ENCODE results near the gene ZPR1. TPM values are rescaled to one million over a fixed set of nuclear protein-coding genes. Genes with fewer than 3 reads are reported as not detected.

ZPR1 gene
- total and polyA plus RNA-seq, 2 of the 4 experiments (the other 2 are of a cell fraction): 40.8 to 52.0 TPM

GRCh38 chr11:116731097-116731761 lies 56.6 kb downstream of the ZPR1 start:
- DNase-seq: peak; percentile 10
- BruUV-seq (replicated peaks): no TSS peak
- Histone ChIP-seq H2AK5ac (ENCODE audit: low read depth, low read length) (no peak overlapping the region), H3K18ac (ENCODE audit: low read depth, low read length) (no peak overlapping the region), H3K4me3 (ENCODE audit: insufficient read depth, low read depth, low read length) (no peak overlapping the region), H3K9me3 (ENCODE audit: control insufficient read depth, insufficient read depth, low read length) (no peaks in the 10 kb centered on the region), H3K9ac (ENCODE audit: low read depth, low read length) (no peak overlapping the region), H2BK15ac (ENCODE audit: low read depth, low read length) (no peak overlapping the region), H3K27me3 (ENCODE audit: control insufficient read depth, insufficient read depth, low read length) (peaks cover 25% of the 10 kb centered on the region; the same call in 1 of the 2 replicates), H3K14ac (replicated peaks; ENCODE audit: low read depth, low read length) (no peak overlapping the region; the same call in 1 of the 2 replicates), H3K4me2 (ENCODE audit: low read depth, low read length) (no peak overlapping the region), H4K8ac (ENCODE audit: low read depth in 2 of 2, low read length in 2 of 2) (no peak overlapping the region), H3K4me1 (ENCODE audit: control insufficient read depth, insufficient read depth, low read length) (peaks cover 3% of the 10 kb centered on the region; the same call in 1 of the 2 replicates), H3K56ac (ENCODE audit: extremely low read depth, insufficient read depth, low read length) (no peak overlapping the region), H3K79me1 (ENCODE audit: low read depth in 1 of 2, low read length in 2 of 2) (no peaks in the 10 kb centered on the region), H3K27ac (ENCODE audit: insufficient read depth, low read length) (no peak overlapping the region), H3K23ac (ENCODE audit: low read depth, low read length) (no peak overlapping the region), H2BK5ac (ENCODE audit: low read depth, low read length, poor library complexity, severe bottlenecking) (no peak overlapping the region), H3K36me3 (ENCODE audit: control insufficient read depth, insufficient read depth, low read length) (no peaks in the 10 kb centered on the region), H2AK9ac (replicated peaks; ENCODE audit: low read depth, low read length, poor library complexity) (no peak overlapping the region), H3K4ac (ENCODE audit: low read depth, low read length) (no peak overlapping the region), H4K91ac (ENCODE audit: insufficient read depth, low read depth, low read length) (no peak overlapping the region), H4K5ac (ENCODE audit: low read depth, low read length) (no peak overlapping the region), H4K20me1 (ENCODE audit: insufficient read depth, low read length) (no peaks in the 10 kb centered on the region), H2BK120ac (ENCODE audit: low read depth, low read length) (no peak overlapping the region), H2BK20ac (ENCODE audit: low read depth, low read length) (no peak overlapping the region), H3K9me1 (ENCODE audit: insufficient read depth, low read length) (no peaks in the 10 kb centered on the region), H2AFZ (replicated peaks; ENCODE audit: low read length, poor library complexity) (no peak overlapping the region)
- ChIA-PET CTCF (no interaction called here), POLR2A (ENCODE audit: unreplicated experiment) (no interaction called here)
- no peak for TF ChIP-seq MXI1 (IDR thresholded peaks at IDR 0.05; ENCODE audit: borderline replicate concordance, low read depth, low read length)
- no peak for TF ChIP-seq CHD1 (IDR thresholded peaks at IDR 0.05; ENCODE audit: low read depth, low read length)
- TF ChIP-seq POLR2A (IDR thresholded peaks at IDR 0.05; ENCODE audit: low read depth, low read length): no peak
- TF ChIP-seq CEBPB (IDR thresholded peaks at IDR 0.05; ENCODE audit: low read depth, low read length): no peak
- no peak for TF ChIP-seq BHLHE40 (IDR thresholded peaks at IDR 0.05; ENCODE audit: low read depth, low read length)
- no peak for TF ChIP-seq CTCF (conservative IDR thresholded peaks at IDR 0.05; ENCODE audit: low read depth, low read length)
- no peak for TF ChIP-seq FOS (IDR thresholded peaks at IDR 0.05; ENCODE audit: low read depth, low read length)
- TF ChIP-seq RAD21 (IDR thresholded peaks at IDR 0.05; ENCODE audit: low read length): no peak
- TF ChIP-seq ELK1 (IDR thresholded peaks at IDR 0.05; ENCODE audit: borderline replicate concordance, low read depth, low read length): no peak
- TF ChIP-seq MAFK (IDR thresholded peaks at IDR 0.05; ENCODE audit: low read depth, low read length): no peak
- no peak for TF ChIP-seq NFE2L2 (IDR thresholded peaks at IDR 0.05; ENCODE audit: low read depth, low read length)
- TF ChIP-seq SMC3 (IDR thresholded peaks at IDR 0.05; ENCODE audit: low read depth, low read length): no peak
- no peak for TF ChIP-seq RCOR1 (IDR thresholded peaks at IDR 0.05; ENCODE audit: insufficient replicate concordance, low read length)
- TF ChIP-seq, protein P1, sequence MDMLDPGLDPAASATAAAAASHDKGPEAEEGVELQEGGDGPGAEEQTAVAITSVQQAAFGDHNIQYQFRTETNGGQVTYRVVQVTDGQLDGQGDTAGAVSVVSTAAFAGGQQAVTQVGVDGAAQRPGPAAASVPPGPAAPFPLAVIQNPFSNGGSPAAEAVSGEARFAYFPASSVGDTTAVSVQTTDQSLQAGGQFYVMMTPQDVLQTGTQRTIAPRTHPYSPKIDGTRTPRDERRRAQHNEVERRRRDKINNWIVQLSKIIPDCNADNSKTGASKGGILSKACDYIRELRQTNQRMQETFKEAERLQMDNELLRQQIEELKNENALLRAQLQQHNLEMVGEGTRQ (IDR thresholded peaks at IDR 0.05; ENCODE audit: low read depth, low read length): no peak
- dilution Hi-C loops (cut with HindIII; ENCODE audit: low sequenced_read_pairs, unreplicated experiment) (no loop called here), in situ Hi-C loops (cut with MboI; ENCODE audit: low sequenced_read_pairs) (no loop called here), intact Hi-C loops (cut with micrococcal nuclease) (no loop called here)
- peak; percentile 48 for ATAC-seq (ENCODE audit: low read depth)
- 10% methylated on average over 3 of the region's 11 CpGs; no CpG with 5 or more reads in 1 of the 2 experiments for WGBS, 2 experiments (ENCODE audit: extremely low coverage in 2 of 2, insufficient read length in 1 of 2)
